GM23338 (cell line): ENCODE measurements around the gene PSMD13. TPM values are rescaled to one million over a fixed set of nuclear protein-coding genes. Genes with fewer than 3 reads are reported as not detected.

Experiments
- ATAC-seq: fragments of 200-7000 bp; cut with Tn5 transposase; 3 replicates; pipeline ENCODE4 v1.9.1; 2020
- DNase-seq: peaks from one replicate; pipeline ENCODE4 v3.0.0-alpha.2; 2015; ENCODE audit warnings: low spot score
- H2AFZ ChIP-seq: fragments of 200-600 bp; sonication (generic); 2 replicates; pipeline ENCODE4 v1.8.0; 2016; ENCODE audit warnings: antibody characterized with exemption, mild to moderate bottlenecking, moderate library complexity
- H3F3A ChIP-seq: fragments of 200-600 bp; sonication (generic); replicated peaks from 2 replicates; pipeline ENCODE4 v1.8.0; 2017; ENCODE audit warnings: antibody characterized with exemption, mixed run types, low read depth
- H3K27ac ChIP-seq: fragments of 200-600 bp; sonication (generic); 2 replicates; pipeline ENCODE4 v1.6.1; 2016; ENCODE audit warnings: low read depth
- H3K27me3 ChIP-seq: fragments of 200-600 bp; sonication (generic); 2 replicates; pipeline ENCODE4 v1.8.0; 2016; ENCODE audit warnings: mild to moderate bottlenecking, mixed run types, moderate library complexity; ENCODE audit not compliant: insufficient read depth
- H3K36me3 ChIP-seq: fragments of 200-600 bp; sonication (generic); 2 replicates; pipeline ENCODE4 v1.8.0; 2016; ENCODE audit warnings: mild to moderate bottlenecking; ENCODE audit not compliant: insufficient read depth
- H3K4me1 ChIP-seq: fragments of 200-600 bp; sonication (generic); 2 replicates; pipeline ENCODE4 v1.8.0; 2016; ENCODE audit warnings: mild to moderate bottlenecking, moderate library complexity; ENCODE audit not compliant: insufficient read depth
- H3K4me2 ChIP-seq: fragments of 200-600 bp; sonication (generic); 2 replicates; pipeline ENCODE4 v1.7.1; 2017; ENCODE audit warnings: mixed run types
- H3K4me3 ChIP-seq: fragments of 200-600 bp; sonication (generic); 2 replicates; pipeline ENCODE4 v1.6.1; 2016; ENCODE audit warnings: mixed run types
- H3K79me2 ChIP-seq: fragments of 200-600 bp; sonication (generic); replicated peaks from 2 replicates; pipeline ENCODE4 v1.8.0; 2017; ENCODE audit warnings: mild to moderate bottlenecking; ENCODE audit not compliant: insufficient read depth
- H3K9me2 ChIP-seq: fragments of 200-600 bp; sonication (generic); 2 replicates; pipeline ENCODE4 v1.8.0; 2017; ENCODE audit not compliant: insufficient read depth
- H4K20me1 ChIP-seq: fragments of 200-600 bp; sonication (generic); replicated peaks from 2 replicates; pipeline ENCODE4 v1.8.0; 2017; ENCODE audit warnings: mild to moderate bottlenecking; ENCODE audit not compliant: insufficient read depth
- H3K27ac Mint-ChIP-seq: 2 replicates; pipeline ENCODE4 v1.8.0; 2020; ENCODE audit warnings: inconsistent platforms, mild to moderate bottlenecking, moderate library complexity, mixed read lengths
- H3K27me3 Mint-ChIP-seq: 3 replicates; pipeline ENCODE4 v1.8.0; 2022; ENCODE audit warnings: low read depth, mild to moderate bottlenecking, moderate library complexity, mixed read lengths, inconsistent platforms; ENCODE audit not compliant: insufficient read depth, poor library complexity
- H3K36me3 Mint-ChIP-seq: 3 replicates; pipeline ENCODE4 v1.8.0; 2021; ENCODE audit warnings: low read depth, mild to moderate bottlenecking, inconsistent platforms, moderate library complexity, mixed read lengths
- H3K4me1 Mint-ChIP-seq: 3 replicates; pipeline ENCODE4 v1.8.0; 2020; ENCODE audit warnings: mild to moderate bottlenecking, inconsistent platforms, mixed read lengths
- H3K4me3 Mint-ChIP-seq: 3 replicates; pipeline ENCODE4 v1.8.0; 2021; ENCODE audit warnings: moderate library complexity, mild to moderate bottlenecking, inconsistent platforms, mixed read lengths
- H3K9me3 Mint-ChIP-seq: 3 replicates; pipeline ENCODE4 v1.8.0; 2020; ENCODE audit warnings: moderate library complexity, mild to moderate bottlenecking, inconsistent platforms, mixed read lengths
- CREB1 ChIP-seq: fragments of 250-450 bp; sonication (Bioruptor Pico); IDR thresholded peaks from 2 replicates; pipeline ENCODE4 v1.5.0; 2020; ENCODE audit warnings: low read depth, mild to moderate bottlenecking, moderate library complexity
- JUNB ChIP-seq: IDR thresholded peaks from one replicate; pipeline ENCODE4 v1.6.1; 2016; ENCODE audit warnings: antibody characterized with exemption; ENCODE audit not compliant: unreplicated experiment
- ZNF462 ChIP-seq: fragments of 250-450 bp; sonication (Bioruptor Pico); IDR thresholded peaks from 2 replicates; pipeline ENCODE4 v1.5.0; 2020; ENCODE audit warnings: mild to moderate bottlenecking, moderate library complexity
- polyA plus RNA-seq: library from polyadenylated mRNA; unstranded; fragments of >200 nt; fragmentation: Nextera tagmentation; extraction: Ambion mirVana; gene quantifications from 2 replicates; pipeline ENCODE4 v1.2.1, GENCODE V29; 2016
- total RNA-seq: library from RNA; depleted of rRNA; stranded (reverse); fragments of >200 nt; shearing (Covaris generic); gene quantifications from 2 replicates; pipeline ENCODE4 v1.2.3, GENCODE V29; 2014
- TF ChIP-seq, protein P1 (sequence below): IDR thresholded peaks from 2 replicates; pipeline ENCODE4 v1.6.1; 2016; ENCODE audit warnings: antibody characterized with exemption
- TF ChIP-seq, protein P2 (sequence below), 2 experiments: fragments of 200-600 bp in 1 of 2; sonication (generic) in 1 of 2; conservative IDR thresholded peaks; 2 replicates each; pipeline versions ENCODE4 v1.5.1 to v1.6.1; 2016 to 2017; ENCODE audit warnings: antibody characterized with exemption in 2 of 2, low read depth in 2 of 2, mild to moderate bottlenecking in 2 of 2, moderate library complexity in 1 of 2

PSMD13 gene
- total and polyA plus RNA-seq, 2 experiments from 2014 or later, result 111 to 114 TPM

- H4K20me1 ChIP-seq, result no peaks in the 10 kb centered on the region
- no peaks in the 10 kb centered on the region for H3K27me3 ChIP-seq
- H3K27ac ChIP-seq, result no peak overlapping the region
- DNase-seq (no peak), ATAC-seq (no peak)
- H3K4me1 ChIP-seq, result peaks cover 10% of the 10 kb centered on the region
- Mint-ChIP-seq H3K36me3 (peaks cover 11% of the 10 kb centered on the region; the same call in 2 of the 3 replicates), H3K9me3 (no peaks in the 10 kb centered on the region), H3K4me3 (no peak overlapping the region), H3K27ac (no peak overlapping the region), H3K27me3 (peaks cover 8% of the 10 kb centered on the region), H3K4me1 (peaks cover 23% of the 10 kb centered on the region)
- TF ChIP-seq ZNF462 (no peak), CREB1 (no peak), JUNB (no peak)
- TF ChIP-seq, protein P1, sequence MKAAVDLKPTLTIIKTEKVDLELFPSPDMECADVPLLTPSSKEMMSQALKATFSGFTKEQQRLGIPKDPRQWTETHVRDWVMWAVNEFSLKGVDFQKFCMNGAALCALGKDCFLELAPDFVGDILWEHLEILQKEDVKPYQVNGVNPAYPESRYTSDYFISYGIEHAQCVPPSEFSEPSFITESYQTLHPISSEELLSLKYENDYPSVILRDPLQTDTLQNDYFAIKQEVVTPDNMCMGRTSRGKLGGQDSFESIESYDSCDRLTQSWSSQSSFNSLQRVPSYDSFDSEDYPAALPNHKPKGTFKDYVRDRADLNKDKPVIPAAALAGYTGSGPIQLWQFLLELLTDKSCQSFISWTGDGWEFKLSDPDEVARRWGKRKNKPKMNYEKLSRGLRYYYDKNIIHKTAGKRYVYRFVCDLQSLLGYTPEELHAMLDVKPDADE, result no peak
- TF ChIP-seq, protein P2, sequence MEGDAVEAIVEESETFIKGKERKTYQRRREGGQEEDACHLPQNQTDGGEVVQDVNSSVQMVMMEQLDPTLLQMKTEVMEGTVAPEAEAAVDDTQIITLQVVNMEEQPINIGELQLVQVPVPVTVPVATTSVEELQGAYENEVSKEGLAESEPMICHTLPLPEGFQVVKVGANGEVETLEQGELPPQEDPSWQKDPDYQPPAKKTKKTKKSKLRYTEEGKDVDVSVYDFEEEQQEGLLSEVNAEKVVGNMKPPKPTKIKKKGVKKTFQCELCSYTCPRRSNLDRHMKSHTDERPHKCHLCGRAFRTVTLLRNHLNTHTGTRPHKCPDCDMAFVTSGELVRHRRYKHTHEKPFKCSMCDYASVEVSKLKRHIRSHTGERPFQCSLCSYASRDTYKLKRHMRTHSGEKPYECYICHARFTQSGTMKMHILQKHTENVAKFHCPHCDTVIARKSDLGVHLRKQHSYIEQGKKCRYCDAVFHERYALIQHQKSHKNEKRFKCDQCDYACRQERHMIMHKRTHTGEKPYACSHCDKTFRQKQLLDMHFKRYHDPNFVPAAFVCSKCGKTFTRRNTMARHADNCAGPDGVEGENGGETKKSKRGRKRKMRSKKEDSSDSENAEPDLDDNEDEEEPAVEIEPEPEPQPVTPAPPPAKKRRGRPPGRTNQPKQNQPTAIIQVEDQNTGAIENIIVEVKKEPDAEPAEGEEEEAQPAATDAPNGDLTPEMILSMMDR (conservative IDR thresholded peaks at IDR 0.05; ENCODE audit: low read depth in 2 of 2), result no peak
- H3K36me3 ChIP-seq, result no peaks in the 10 kb centered on the region
- H3K9me2 ChIP-seq, result no peaks in the 10 kb centered on the region
- H3K4me2 ChIP-seq, result no peak overlapping the region
- H3K79me2 ChIP-seq, result no peaks in the 10 kb centered on the region
- H3F3A ChIP-seq, result 0 out of 2 replicates have a peak, but pooled peaks cover 4% of the 10 kb centered on the region
- H2AFZ ChIP-seq, result no peak overlapping the region
- H3K4me3 ChIP-seq, result no peak overlapping the region
Measured at GRCh38 chr11:295351-296170, 58.8 kb downstream of the PSMD13 start.
